A549 (cell line): ENCODE results near the gene CUL1. TPM values are rescaled to one million over a fixed set of nuclear protein-coding genes. Genes with fewer than 3 reads are reported as not detected.

ENCODE experiments used
- ATAC-seq, 2 experiments: fragments of 200-7000 bp in 1 of 2; fragments of >200 bp in 1 of 2; cut with Nextera tagmentation in 1 of 2; cut with Tn5 transposase in 1 of 2; 3 replicates each; pipeline versions ENCODE4 v1.8.0 to v1.9.1; 2018 to 2020; ENCODE audit warnings: mild to moderate bottlenecking in 1 of 2, moderate library complexity in 1 of 2
- CTCF ChIA-PET: fragments of 300-600 bp; sonication (Branson Sonifier 250); formaldehyde crosslinking; extraction: SDS; loops from one replicate; lab custom pipeline; 2021; ENCODE audit warnings: antibody characterized with exemption, inconsistent platforms; lab: Yijun Ruan, JAX
- POLR2A ChIA-PET: fragments of 350-600 bp; formaldehyde crosslinking; extraction: SDS; loops from one replicate; lab custom pipeline; 2021; ENCODE audit warnings: antibody characterized with exemption, inconsistent platforms; lab: Yijun Ruan, JAX
- DNase-seq, 2 experiments: peaks; one replicate each; pipeline versions ENCODE4 v3.0.0 to v3.0.0-alpha.2; 2011 to 2016; ENCODE audit warnings: low read depth in 1 of 2, low spot score in 1 of 2
- FAIRE-seq: peaks from 2 replicates; lab custom pipeline; 2011; peaks lifted over from hg19 to GRCh38; lab: Jason Lieb, UNC
- H3K27ac ChIP-seq, 2 experiments: fragments of >200 bp; sonication (Bioruptor Twin); formaldehyde crosslinking; 3 replicates each; pipeline ENCODE4 v1.5.1; 2016 to 2017
- H3K4me1 ChIP-seq: fragments of >200 bp; sonication (Bioruptor Twin); formaldehyde crosslinking; 3 replicates; pipeline ENCODE4 v1.6.1; 2016
- H3K4me2 ChIP-seq: fragments of >200 bp; sonication (Bioruptor Twin); formaldehyde crosslinking; 3 replicates; pipeline ENCODE4 v1.6.1; 2016
- H3K4me3 ChIP-seq: fragments of >200 bp; sonication (Bioruptor Twin); formaldehyde crosslinking; 3 replicates; pipeline ENCODE4 v1.5.1; 2016
- H3K9me3 ChIP-seq: fragments of >200 bp; sonication (Bioruptor Twin); formaldehyde crosslinking; 3 replicates; pipeline ENCODE4 v1.6.1; 2016
- BCL3 ChIP-seq: fragments of >200 bp; sonication (Bioruptor Twin); formaldehyde crosslinking; IDR thresholded peaks from 3 replicates; pipeline ENCODE4 v1.6.1; 2016
- BHLHE40 ChIP-seq: IDR thresholded peaks from 2 replicates; pipeline ENCODE4 v1.6.1; 2012; ENCODE audit warnings: low read depth, low read length, inconsistent platforms
- CBX2 ChIP-seq: fragments of 200-600 bp; sonication (generic); IDR thresholded peaks from 2 replicates; pipeline ENCODE4 v1.6.1; 2016; ENCODE audit warnings: low read depth, mild to moderate bottlenecking, borderline replicate concordance
- CEBPB ChIP-seq, 2 experiments: fragments of >200 bp in 1 of 2; sonication (Bioruptor Twin) in 1 of 2; formaldehyde crosslinking in 1 of 2; IDR thresholded peaks; 2 replicates each; pipeline ENCODE4 v1.6.1; 2012 to 2016
- CHD4 ChIP-seq: fragments of 200-600 bp; sonication (generic); IDR thresholded peaks from 2 replicates; pipeline ENCODE4 v1.6.1; 2016; ENCODE audit warnings: antibody characterized with exemption, mild to moderate bottlenecking, borderline replicate concordance
- EHF ChIP-seq: fragments of 250-450 bp; sonication (Bioruptor Pico); IDR thresholded peaks from 2 replicates; pipeline ENCODE4 v1.5.0; 2020; ENCODE audit warnings: mild to moderate bottlenecking
- EHMT2 ChIP-seq: fragments of 200-600 bp; sonication (generic); IDR thresholded peaks from 2 replicates; pipeline ENCODE4 v1.6.1; 2016; ENCODE audit warnings: antibody characterized with exemption, low read depth, mild to moderate bottlenecking, moderate library complexity
- ESRRA ChIP-seq: fragments of 150-350 bp; IDR thresholded peaks from 2 replicates; pipeline ENCODE4 v1.6.1; 2014; ENCODE audit warnings: mild to moderate bottlenecking, low read length, borderline replicate concordance
- FOSL2 ChIP-seq, 2 experiments: fragments of 450-650 bp in 1 of 2; fragments of >200 bp in 1 of 2; sonication (Bioruptor Twin) in 1 of 2; formaldehyde crosslinking; IDR thresholded peaks; 2 replicates each; pipeline versions ENCODE4 v1.5.0 to v1.6.1; 2016 to 2020; ENCODE audit warnings: mild to moderate bottlenecking in 1 of 2, moderate library complexity in 1 of 2
- GATA3 ChIP-seq: IDR thresholded peaks from 2 replicates; pipeline ENCODE4 v1.6.1; 2012; ENCODE audit warnings: borderline replicate concordance
- JUNB ChIP-seq: fragments of >200 bp; sonication (Bioruptor Twin); formaldehyde crosslinking; IDR thresholded peaks from 2 replicates; pipeline ENCODE4 v1.6.1; 2016
- KDM5A ChIP-seq: fragments of 200-600 bp; sonication (generic); IDR thresholded peaks from 2 replicates; pipeline ENCODE4 v1.6.1; 2016; ENCODE audit warnings: antibody characterized with exemption, mild to moderate bottlenecking
- MAX ChIP-seq: IDR thresholded peaks from 2 replicates; pipeline ENCODE4 v1.6.1; 2012
- MAZ ChIP-seq: fragments of 150-350 bp; IDR thresholded peaks from 2 replicates; pipeline ENCODE4 v1.6.1; 2014; ENCODE audit warnings: antibody characterized with exemption, low read depth, low read length, borderline replicate concordance
- NPAS2 ChIP-seq: fragments of 250-450 bp; sonication (Bioruptor Pico); IDR thresholded peaks from 2 replicates; pipeline ENCODE4 v1.8.0; 2022; ENCODE audit warnings: mild to moderate bottlenecking, moderate library complexity, borderline replicate concordance
- NR3C1 ChIP-seq: fragments of >200 bp; sonication (Bioruptor Twin); formaldehyde crosslinking; IDR thresholded peaks from 3 replicates; pipeline ENCODE4 v1.6.1; 2017
- PBX3 ChIP-seq: IDR thresholded peaks from 2 replicates; pipeline ENCODE4 v1.6.1; 2012
- POLR2A ChIP-seq: IDR thresholded peaks from 2 replicates; pipeline ENCODE4 v1.6.1; 2012; ENCODE audit warnings: mild to moderate bottlenecking, low read length
- POLR2AphosphoS2 ChIP-seq: conservative IDR thresholded peaks from 2 replicates; pipeline ENCODE4 v1.6.1; 2012; ENCODE audit warnings: low read length, improper control_type of control experiment, inconsistent platforms
- RAD21 ChIP-seq, 2 experiments: fragments of >200 bp in 1 of 2; sonication (Bioruptor Twin) in 1 of 2; formaldehyde crosslinking in 1 of 2; IDR thresholded peaks in 1 of 2; conservative IDR thresholded peaks in 1 of 2; 2 replicates in 1 of 2; 3 replicates in 1 of 2; pipeline ENCODE4 v1.6.1; 2012 to 2018; ENCODE audit warnings: inconsistent platforms in 1 of 2
- RARB ChIP-seq: fragments of 250-450 bp; sonication (Bioruptor Pico); IDR thresholded peaks from 2 replicates; pipeline ENCODE4 v1.8.0; 2021; ENCODE audit warnings: mild to moderate bottlenecking, moderate library complexity
- RNF2 ChIP-seq: fragments of 200-600 bp; sonication (generic); IDR thresholded peaks from 2 replicates; pipeline ENCODE4 v1.6.1; 2016; ENCODE audit warnings: low read depth, mild to moderate bottlenecking, antibody characterized with exemption, moderate library complexity, borderline replicate concordance
- SMC3 ChIP-seq: fragments of >200 bp; sonication (Bioruptor Twin); formaldehyde crosslinking; IDR thresholded peaks from 3 replicates; pipeline ENCODE4 v1.6.1; 2018; ENCODE audit warnings: inconsistent platforms
- SREBF2 ChIP-seq: fragments of 450-650 bp; IDR thresholded peaks from 2 replicates; pipeline ENCODE4 v1.6.1; 2014; ENCODE audit warnings: mild to moderate bottlenecking, moderate library complexity
- TP53 ChIP-seq: fragments of 250-450 bp; sonication (Bioruptor Pico); IDR thresholded peaks from 2 replicates; pipeline ENCODE4 v1.5.0; 2021; ENCODE audit warnings: mild to moderate bottlenecking, moderate library complexity
- ZC3H11A ChIP-seq: fragments of 450-650 bp; IDR thresholded peaks from 2 replicates; pipeline ENCODE4 v1.6.1; 2014; ENCODE audit warnings: antibody characterized with exemption, mild to moderate bottlenecking
- ZFP36 ChIP-seq: fragments of 450-650 bp; IDR thresholded peaks from 2 replicates; pipeline ENCODE4 v1.6.1; 2014; ENCODE audit warnings: borderline replicate concordance; ENCODE audit not compliant: partially characterized antibody
- WGBS: methylation state at CpG from one replicate; pipeline ENCODE4 v1.1.6; 2017; ENCODE audit errors: missing lambda C conversion rate; 5-methylcytosine and 5-hydroxymethylcytosine counted together
- polyA plus RNA-seq, 4 experiments: library from polyadenylated mRNA; depleted of rRNA in 3 of 4; stranded (reverse); fragments of >200 nt; fragmentation: RNase III in 1 of 4; extraction: RNeasy Plus Mini Kit Qiagen cat#74134 plus additional on column Dnase treatment in 1 of 4; gene quantifications; 2 replicates in 3 of 4; 3 replicates in 1 of 4; pipeline ENCODE4 v1.2.3, GENCODE V29; 2011 to 2017
- TF ChIP-seq, protein P1 (sequence below): fragments of >200 bp; sonication (Bioruptor Twin); formaldehyde crosslinking; IDR thresholded peaks from 2 replicates; pipeline ENCODE4 v1.6.1; 2016
- TF ChIP-seq, protein P2 (sequence below): IDR thresholded peaks from 2 replicates; pipeline ENCODE4 v1.6.1; 2012; ENCODE audit warnings: low read depth, borderline replicate concordance

CUL1 gene
- polyA plus RNA-seq, 2 of the 4 experiments (the other 2 are of a cell fraction) = 57.9 to 70.6 TPM

DNA sequence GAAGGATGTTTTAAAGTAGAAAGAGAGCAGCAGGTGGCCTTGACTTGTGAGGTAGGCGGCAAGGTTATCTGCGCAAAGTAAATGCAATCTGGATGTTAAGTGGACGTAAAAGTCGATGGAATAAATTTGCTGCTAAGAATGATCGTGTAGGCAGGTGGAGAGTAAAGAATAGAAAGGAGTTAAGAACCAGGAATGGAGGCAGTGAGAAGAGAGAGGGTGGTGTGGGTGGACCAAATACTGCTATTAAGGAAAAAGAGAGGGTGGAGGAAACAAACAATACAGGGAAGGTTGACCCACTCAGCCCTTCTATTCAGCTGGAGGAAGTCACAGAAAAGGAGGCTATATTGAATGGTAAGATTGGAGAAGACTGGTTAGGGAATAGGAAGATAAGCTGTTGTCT lies 1.9 kb upstream of the CUL1 start:
- 96% methylated on average over 5 of the region's 5 CpGs for WGBS
- Histone ChIP-seq H3K27ac (no peak overlapping the region), H3K9me3 (no peaks in the 10 kb centered on the region), H3K4me1 (peaks cover 22% of the 10 kb centered on the region), H3K4me3 (no peak overlapping the region), H3K4me2 (no peak overlapping the region)
- CTCF ChIA-PET = no interaction called here
- FAIRE-seq = no peak
- DNase-seq = no peak
- POLR2A ChIA-PET = no interaction called here
- ATAC-seq = no peak
- no peak for TF ChIP-seq SMC3
- TF ChIP-seq GATA3 = no peak
- TF ChIP-seq JUNB = no peak
- TF ChIP-seq BHLHE40 = no peak
- no peak for TF ChIP-seq POLR2AphosphoS2
- no peak for TF ChIP-seq ZC3H11A
- TF ChIP-seq, protein P1, sequence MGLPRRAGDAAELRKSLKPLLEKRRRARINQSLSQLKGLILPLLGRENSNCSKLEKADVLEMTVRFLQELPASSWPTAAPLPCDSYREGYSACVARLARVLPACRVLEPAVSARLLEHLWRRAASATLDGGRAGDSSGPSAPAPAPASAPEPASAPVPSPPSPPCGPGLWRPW = no peak
- no peak for TF ChIP-seq CEBPB (IDR thresholded peaks at IDR 0.05)
- TF ChIP-seq MAZ = no peak

GRCh38 chr7:148697256-148698006 lies 1.3 kb upstream of the CUL1 start:
- DNase-seq (no peak), ATAC-seq (no peak), FAIRE-seq (no peak)
- ChIA-PET POLR2A (interaction anchor here (0.6 to 2.4 kb wide), 3 partner anchors 244 to 559 kb away, joined by 3 to 10 read pairs (median 3); no protein-coding TSS in a partner anchor), CTCF (no interaction called here)
- H3K4me1 ChIP-seq = peaks cover 29% of the 10 kb centered on the region
- H3K27ac ChIP-seq = peak overlapping the region; percentile 98 to 99
- TF ChIP-seq MAX (no peak), CHD4 (no peak), NR3C1 (no peak), FOSL2 (IDR thresholded peaks at IDR 0.05) (no peak), FOSL2 (CRISPR knock-in tag; IDR thresholded peaks at IDR 0.05) (no peak), RAD21 (conservative IDR thresholded peaks at IDR 0.05 in 1 of 2, IDR thresholded peaks at IDR 0.05 in 1 of 2) (no peak), BCL3 (no peak), CBX2 (no peak), ZC3H11A (no peak), RARB (CRISPR knock-in tag) (no peak), EHF (CRISPR knock-in tag) (no peak), MAZ (no peak), BHLHE40 (no peak), ZFP36 (no peak)
- TF ChIP-seq, protein P2, sequence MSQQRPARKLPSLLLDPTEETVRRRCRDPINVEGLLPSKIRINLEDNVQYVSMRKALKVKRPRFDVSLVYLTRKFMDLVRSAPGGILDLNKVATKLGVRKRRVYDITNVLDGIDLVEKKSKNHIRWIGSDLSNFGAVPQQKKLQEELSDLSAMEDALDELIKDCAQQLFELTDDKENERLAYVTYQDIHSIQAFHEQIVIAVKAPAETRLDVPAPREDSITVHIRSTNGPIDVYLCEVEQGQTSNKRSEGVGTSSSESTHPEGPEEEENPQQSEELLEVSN = no peak
- peak overlapping the region; percentile 78 for H3K4me3 ChIP-seq
- H3K4me2 ChIP-seq = peak overlapping the region; percentile 93
- no peaks in the 10 kb centered on the region for H3K9me3 ChIP-seq
- 84% methylated on average over 18 of the region's 18 CpGs for WGBS

DNA sequence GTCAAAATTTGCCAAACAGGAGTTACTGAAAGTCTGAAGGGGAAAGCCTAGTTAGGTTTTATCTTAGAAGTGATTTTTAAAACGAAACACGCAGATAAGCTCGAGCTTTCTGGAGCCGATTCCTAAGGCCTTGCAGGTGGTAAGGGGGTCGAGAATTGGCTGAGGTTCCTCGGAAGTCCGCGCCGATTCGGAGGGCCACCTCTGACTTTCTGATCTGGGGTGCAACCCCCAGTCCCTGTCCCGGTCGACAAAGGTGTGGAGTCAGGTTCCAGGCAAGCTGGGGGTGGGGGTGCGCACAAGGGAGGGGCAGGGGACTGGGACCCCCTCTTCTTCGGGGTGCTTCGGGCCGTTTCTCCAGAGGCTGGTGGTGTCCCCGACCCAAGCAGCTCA lies 701 bp upstream of the CUL1 start:
- CTCF ChIA-PET = interaction anchor here (0.7 to 1.7 kb wide), 2 partner anchors 17 to 122 kb away, joined by 3 to 4 read pairs; no protein-coding TSS in a partner anchor
- no peak; a peak in 2 of 6 replicates for ATAC-seq
- POLR2A ChIA-PET = interaction anchor here (0.6 to 2.4 kb wide), 7 partner anchors 12 to 559 kb away, joined by 3 to 10 read pairs (median 3); no protein-coding TSS in a partner anchor
- TF ChIP-seq POLR2AphosphoS2 (no peak), MAX (no peak), CBX2 (no peak), PBX3 (no peak), KDM5A (no peak), RNF2 (no peak), GATA3 (no peak), NPAS2 (CRISPR knock-in tag) (no peak), ESRRA (no peak), EHMT2 (no peak), FOSL2 (IDR thresholded peaks at IDR 0.05) (no peak), FOSL2 (CRISPR knock-in tag; IDR thresholded peaks at IDR 0.05) (no peak), SREBF2 (no peak), JUNB (no peak), POLR2A (no peak), TP53 (no peak)
- TF ChIP-seq, protein P1 = no peak

More for the DNA sequence above, 701 bp upstream of the CUL1 start:
- H3K27ac ChIP-seq = peak overlapping the region; percentile 98 to 99
- peak overlapping the region; percentile 93 for H3K4me2 ChIP-seq
- no peaks in the 10 kb centered on the region for H3K9me3 ChIP-seq
- FAIRE-seq = no peak
- 9% methylated on average over 14 of the region's 17 CpGs for WGBS
- H3K4me3 ChIP-seq = peak overlapping the region; percentile 78
- DNase-seq = no peak
- H3K4me1 ChIP-seq = peaks cover 33% of the 10 kb centered on the region
